NCI-H69 (cell line): ENCODE data around the gene SLIT1.

Experiments used
- DNase-seq: peaks from one replicate; lab custom pipeline; 2025; lab: John Stamatoyannopoulos, UW

Gene SLIT1

DNA sequence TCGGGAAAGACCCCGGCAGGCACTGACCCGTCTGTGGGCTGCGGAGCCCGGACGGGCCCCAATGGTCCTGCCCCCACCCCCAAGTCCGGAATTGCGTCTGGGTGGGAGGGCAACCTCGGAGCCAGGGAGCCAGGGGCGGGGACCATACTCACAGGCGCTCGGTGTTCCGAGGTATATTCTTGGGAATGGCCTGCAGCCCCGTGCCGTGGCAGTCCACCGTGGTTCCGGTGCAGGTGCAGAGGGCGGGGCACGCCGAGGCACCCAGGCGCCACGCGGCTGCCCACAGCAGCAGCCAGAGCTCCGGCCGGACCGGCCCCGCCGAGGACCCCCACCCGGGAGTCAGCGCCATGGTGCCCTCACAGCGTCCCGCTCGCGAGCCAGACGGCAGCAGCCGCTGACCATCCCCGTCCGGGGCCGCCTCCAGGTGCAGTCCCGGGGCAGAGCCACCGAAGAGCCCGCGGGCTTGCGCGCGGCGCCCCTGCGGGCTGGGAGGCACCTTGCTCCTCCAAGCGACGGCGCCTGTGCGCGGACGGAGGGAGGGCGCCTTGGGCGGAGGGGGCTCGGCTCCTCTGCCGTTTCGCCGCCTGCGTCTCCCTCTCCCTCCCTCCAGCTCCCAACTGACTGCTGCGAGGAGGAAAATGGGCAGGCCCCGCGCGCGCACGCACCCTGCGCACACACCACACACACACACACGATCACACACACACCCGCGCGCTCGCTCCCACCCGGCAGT, at the start of gene SLIT1:
Gene SLIT1 (minus strand): TSS at position 634 of the 733 bp plus-strand sequence. CDS start 285 bp downstream, at position 349.
- peak; percentile 75 for DNase-seq

DNA sequence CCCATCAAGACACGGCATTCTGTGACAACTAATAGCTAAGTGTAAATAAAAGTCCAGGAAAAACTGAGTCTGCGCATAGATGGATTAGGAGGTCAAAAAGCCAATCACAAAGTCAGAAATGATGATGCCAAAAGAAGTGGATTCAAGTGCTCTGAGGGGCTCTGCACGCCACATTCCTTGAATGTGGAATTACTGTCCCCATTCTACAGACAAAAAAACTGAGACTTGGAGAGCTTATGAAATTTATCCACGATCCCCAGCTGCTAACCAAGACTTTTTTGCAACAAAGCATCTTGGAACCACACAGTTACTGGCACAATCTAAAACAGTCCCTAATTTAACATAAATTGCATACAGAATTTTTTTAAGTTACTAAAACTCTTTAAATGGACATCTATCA, 49.6 kb upstream of the SLIT1 start:
- no peak for DNase-seq

DNA sequence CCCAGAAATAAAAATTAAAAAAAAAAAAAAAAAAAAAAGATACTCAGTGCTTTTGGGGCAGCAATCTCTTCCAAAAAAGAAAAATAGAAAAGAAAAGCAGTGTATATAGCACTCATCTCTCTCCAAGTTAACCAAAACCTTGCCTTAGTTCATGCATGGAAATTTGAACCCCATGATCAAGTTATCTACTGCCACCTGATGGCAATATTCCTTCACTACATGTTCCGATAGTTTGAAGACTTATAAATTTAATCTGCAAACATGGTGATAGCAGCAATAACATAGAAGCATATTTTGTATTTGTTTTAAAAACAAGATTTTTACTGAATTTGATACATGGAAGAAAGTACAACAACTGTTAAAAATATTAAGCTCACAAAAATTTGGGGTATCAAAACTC, 48.6 kb upstream of the SLIT1 start:
- peak; percentile 52 for DNase-seq

DNA sequence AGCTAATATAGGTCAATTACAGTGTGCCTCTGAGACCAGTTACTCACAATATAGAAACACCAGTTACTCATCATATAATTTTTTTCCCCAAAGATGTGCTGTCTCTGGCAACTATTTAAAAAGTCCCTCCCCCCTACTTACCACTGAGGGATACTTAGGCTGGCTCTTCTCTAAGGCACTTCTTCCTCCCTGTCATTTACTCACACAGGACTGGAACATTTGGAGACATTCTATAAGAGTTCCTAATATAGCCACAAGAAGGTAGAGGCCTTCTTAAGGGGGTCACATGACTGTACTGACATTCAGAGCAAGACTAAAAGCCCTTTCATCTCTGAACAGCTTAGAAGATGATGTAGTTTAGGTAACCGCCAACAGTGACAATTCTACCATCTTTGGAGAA, 44.4 kb upstream of the SLIT1 start:
- DNase-seq = no peak

GRCh38 chr10:97229322-97230015, 43.7 kb upstream of the SLIT1 start:
- DNase-seq = no peak

GRCh38 chr10:97228775-97229157, 43.0 kb upstream of the SLIT1 start:
- DNase-seq = no peak

DNA sequence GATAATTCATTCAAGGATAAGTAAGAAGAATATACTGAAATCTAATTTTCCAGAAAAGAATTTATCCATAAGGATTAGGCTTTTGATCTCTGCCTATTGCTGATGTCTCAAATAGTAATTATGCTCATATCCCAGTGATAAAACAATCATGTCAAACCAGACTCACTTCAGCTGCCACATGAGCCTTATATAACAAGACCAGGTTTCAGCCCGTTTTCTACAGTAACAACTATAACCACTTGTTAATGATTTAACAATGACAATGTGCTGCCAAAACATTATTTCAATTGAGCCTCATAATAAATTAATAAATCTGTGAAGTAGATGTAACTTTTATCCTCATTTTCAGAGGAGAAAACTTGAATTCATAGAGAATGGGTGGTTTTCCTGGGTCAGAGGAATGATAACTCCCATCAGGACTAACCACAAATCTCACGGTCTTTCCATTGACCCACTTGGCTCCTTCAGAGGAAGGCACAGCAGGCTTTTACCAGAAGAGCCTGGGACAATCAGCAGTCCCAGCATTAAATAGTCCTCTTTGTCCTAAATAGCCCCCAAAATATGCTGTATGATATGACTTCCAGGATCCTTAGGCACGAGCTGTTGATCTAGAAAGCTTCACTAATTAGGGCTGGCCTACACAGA, 42.5 kb upstream of the SLIT1 start:
- DNase-seq = no peak

GRCh38 chr10:97226398-97226797, 40.6 kb upstream of the SLIT1 start:
- DNase-seq = no peak

GRCh38 chr10:97224483-97225435, 39.0 kb upstream of the SLIT1 start:
- DNase-seq = no peak

- DNase-seq = peak; percentile 54
Measured at GRCh38 chr10:97222326-97222961, 36.7 kb upstream of the SLIT1 start.

GRCh38 chr10:97220355-97220754, 34.6 kb upstream of the SLIT1 start:
- no peak for DNase-seq

GRCh38 chr10:97217299-97217698, 31.5 kb upstream of the SLIT1 start:
- DNase-seq = no peak

DNA sequence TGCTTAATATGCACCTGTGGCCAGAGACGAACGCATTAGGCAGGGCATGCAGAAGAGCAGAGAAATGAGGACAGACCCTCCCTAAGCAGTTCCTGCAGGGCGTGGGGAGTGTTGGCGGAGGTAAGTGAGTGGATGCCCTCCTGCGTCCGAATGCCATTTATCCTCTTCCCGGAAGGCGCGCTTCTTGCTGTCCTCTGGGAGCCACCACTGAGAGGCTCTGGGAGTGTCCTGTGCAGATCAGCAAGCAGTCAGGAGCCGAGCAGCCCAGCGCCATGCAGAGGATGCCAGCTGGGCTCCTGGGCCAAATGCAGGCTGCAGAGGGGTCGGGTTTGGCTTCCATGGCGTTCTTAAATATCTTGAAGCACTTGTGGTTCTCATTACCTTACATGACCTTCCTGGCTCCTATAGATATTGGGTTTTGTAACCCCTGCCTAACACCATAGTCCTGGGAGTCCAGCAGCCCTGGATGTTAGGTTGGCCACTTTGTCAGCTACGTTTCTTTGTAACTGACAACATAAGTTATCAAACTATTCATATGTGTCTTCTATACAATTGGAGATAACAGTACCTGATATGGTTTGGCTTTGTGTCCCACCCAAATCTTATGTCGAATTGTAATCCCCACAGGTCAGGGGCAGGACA, 30.0 kb upstream of the SLIT1 start:
- no peak for DNase-seq

GRCh38 chr10:97213431-97213830, 27.7 kb upstream of the SLIT1 start:
- no peak for DNase-seq

- no peak for DNase-seq
Measured at GRCh38 chr10:97211229-97211628, 25.5 kb upstream of the SLIT1 start.

DNA sequence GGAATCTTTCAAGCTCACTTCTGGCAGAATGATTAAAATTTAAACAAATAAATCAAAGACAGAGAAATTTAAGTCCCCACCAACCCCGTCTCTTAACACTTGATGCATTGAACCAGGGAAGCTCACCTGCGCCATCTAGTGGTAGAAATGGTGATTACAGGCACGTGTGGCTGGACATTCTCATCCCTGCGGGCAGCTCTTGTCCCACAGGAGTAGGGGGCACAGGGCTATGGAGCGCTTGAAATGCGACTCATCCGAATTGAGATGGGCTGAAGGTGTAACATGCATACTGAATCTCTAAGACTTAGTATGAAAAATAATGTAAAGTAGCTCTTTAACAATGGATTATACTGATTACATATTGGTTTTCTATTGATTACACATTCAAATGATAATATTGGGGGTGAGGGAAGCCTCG, 24.8 kb upstream of the SLIT1 start:
- DNase-seq = peak; percentile 59

GRCh38 chr10:97207756-97208346, 22.1 kb upstream of the SLIT1 start:
- DNase-seq = peak; percentile 84

GRCh38 chr10:97207131-97207530, 21.4 kb upstream of the SLIT1 start:
- DNase-seq = no peak

- no peak for DNase-seq
Measured at GRCh38 chr10:97204826-97205679, 19.3 kb upstream of the SLIT1 start.

DNA sequence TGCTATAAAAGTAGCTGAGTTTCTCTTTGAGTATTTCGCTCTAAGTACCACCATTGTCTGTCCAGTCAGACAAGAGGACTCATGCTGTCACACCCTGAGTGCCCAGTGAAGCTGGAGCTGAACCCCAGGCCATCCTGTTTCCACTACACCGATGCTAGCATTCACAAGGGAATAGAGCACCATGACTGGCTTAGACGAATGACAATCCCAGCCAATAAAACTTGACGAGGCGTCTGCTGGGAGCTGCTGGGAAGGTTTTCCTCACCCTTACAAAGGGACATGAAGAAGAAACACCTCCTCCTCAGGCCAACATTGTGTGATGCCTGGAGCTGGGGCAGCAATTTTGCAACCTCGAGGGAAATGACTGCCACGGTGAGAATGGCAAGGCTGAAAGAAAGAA, 17.5 kb upstream of the SLIT1 start:
- no peak for DNase-seq
